Parathyroid adenoma (tissue), 2 donors: ENCODE measurements around the gene ARHGEF25.
A peak's percentile ranks its signal among the peaks of the same experiment; 100 is the strongest.

ENCODE experiments used
- H2AFZ ChIP-seq: fragments of 300-600 bp; sonication (generic); one replicate; pipeline ENCODE4 v1.7.0; 2017; ENCODE audit warnings: antibody characterized with exemption, mild to moderate bottlenecking
- H3K27ac ChIP-seq: fragments of 300-600 bp; sonication (generic); one replicate; pipeline ENCODE4 v1.7.0; 2017
- H3K27me3 ChIP-seq: fragments of 300-600 bp; sonication (generic); one replicate; pipeline ENCODE4 v1.7.0; 2017; ENCODE audit warnings: low read length; ENCODE audit not compliant: control insufficient read depth, insufficient read depth
- H3K36me3 ChIP-seq: fragments of 300-600 bp; sonication (generic); one replicate; pipeline ENCODE4 v1.7.0; 2017; ENCODE audit warnings: low read length; ENCODE audit not compliant: control insufficient read depth, insufficient read depth
- H3K4me1 ChIP-seq: fragments of 300-600 bp; sonication (generic); one replicate; pipeline ENCODE4 v1.7.0; 2017; ENCODE audit warnings: control low read depth
- H3K4me2 ChIP-seq: fragments of 300-600 bp; sonication (generic); one replicate; pipeline ENCODE4 v1.7.0; 2017; ENCODE audit warnings: low read length
- H3K4me3 ChIP-seq: fragments of 300-600 bp; sonication (generic); one replicate; pipeline ENCODE4 v1.7.0; 2017; ENCODE audit warnings: low read depth, low read length
- H3K79me2 ChIP-seq: fragments of 300-600 bp; sonication (generic); one replicate; pipeline ENCODE4 v1.7.0; 2017; ENCODE audit warnings: control low read depth
- H3K9ac ChIP-seq: fragments of 300-600 bp; sonication (generic); one replicate; pipeline ENCODE4 v1.7.0; 2017; ENCODE audit warnings: mild to moderate bottlenecking
- H3K9me3 ChIP-seq: fragments of 300-600 bp; sonication (generic); one replicate; pipeline ENCODE4 v1.7.0; 2017; ENCODE audit warnings: low read length; ENCODE audit not compliant: control insufficient read depth
- CTCF ChIP-seq: fragments of 300-600 bp; sonication (generic); IDR thresholded peaks from one replicate; pipeline ENCODE4 v1.7.0; 2017; ENCODE audit warnings: antibody characterized with exemption, mild to moderate bottlenecking
- donor health status: primary hyperparathyroidism.

Gene ARHGEF25

DNA sequence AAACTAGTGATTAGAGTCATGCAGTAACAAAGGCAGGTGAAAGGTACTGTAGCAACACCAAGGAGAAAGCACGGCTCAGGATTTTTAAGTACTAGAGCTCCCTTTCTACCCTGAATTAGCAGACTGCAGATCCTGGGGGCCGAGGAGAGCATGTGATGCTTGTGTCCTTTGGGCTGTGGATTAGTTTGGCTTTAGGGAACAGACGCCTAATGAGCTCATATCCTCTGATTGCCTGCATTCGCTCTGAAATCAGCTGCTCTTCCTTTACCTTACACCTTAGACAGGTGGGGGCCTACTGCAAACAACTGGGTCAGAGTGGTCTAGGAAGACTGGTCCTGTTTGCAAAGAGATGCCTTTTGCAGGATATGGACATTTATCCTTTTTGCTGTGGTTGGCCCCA is 18.0 kb upstream of the ARHGEF25 start:
- H3K79me2 ChIP-seq: no peaks in the 10 kb centered on the region
- no peak overlapping the region for H3K4me2 ChIP-seq
- no peaks in the 10 kb centered on the region for H3K4me1 ChIP-seq
- no peak overlapping the region for H2AFZ ChIP-seq
- no peak for TF ChIP-seq CTCF
- no peak overlapping the region for H3K27ac ChIP-seq
- no peaks in the 10 kb centered on the region for H3K36me3 ChIP-seq
- no peaks in the 10 kb centered on the region for H3K27me3 ChIP-seq
- H3K9ac ChIP-seq: no peak overlapping the region
- no peak overlapping the region for H3K4me3 ChIP-seq
- H3K9me3 ChIP-seq: no peaks in the 10 kb centered on the region

DNA sequence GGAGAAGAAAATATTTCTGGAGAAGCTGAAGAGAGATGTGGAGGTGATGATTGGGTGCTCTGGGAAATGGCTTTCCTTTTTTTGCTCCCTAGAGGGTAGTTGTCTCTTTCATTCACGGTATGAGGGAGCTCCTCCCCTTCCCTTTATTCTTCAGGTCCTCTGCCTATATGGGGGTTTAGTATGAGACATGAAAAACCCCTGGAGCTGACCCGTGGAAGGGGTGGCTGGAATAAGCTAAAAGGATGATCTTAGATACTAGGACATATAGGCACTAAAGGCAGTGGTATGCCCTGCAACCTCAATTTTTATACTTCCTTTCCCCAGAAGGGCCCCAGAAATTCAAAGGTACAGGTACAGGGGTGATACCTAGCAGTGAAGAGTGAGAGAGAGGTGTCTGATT is 10.8 kb upstream of the ARHGEF25 start:
- Histone ChIP-seq H3K27ac (no peak overlapping the region), H3K9me3 (no peaks in the 10 kb centered on the region), H3K79me2 (no peaks in the 10 kb centered on the region), H3K9ac (no peak overlapping the region), H2AFZ (no peak overlapping the region), H3K36me3 (no peaks in the 10 kb centered on the region), H3K4me2 (no peak overlapping the region), H3K4me1 (peaks cover 13% of the 10 kb centered on the region), H3K27me3 (no peaks in the 10 kb centered on the region), H3K4me3 (no peak overlapping the region)
- no peak for TF ChIP-seq CTCF

DNA sequence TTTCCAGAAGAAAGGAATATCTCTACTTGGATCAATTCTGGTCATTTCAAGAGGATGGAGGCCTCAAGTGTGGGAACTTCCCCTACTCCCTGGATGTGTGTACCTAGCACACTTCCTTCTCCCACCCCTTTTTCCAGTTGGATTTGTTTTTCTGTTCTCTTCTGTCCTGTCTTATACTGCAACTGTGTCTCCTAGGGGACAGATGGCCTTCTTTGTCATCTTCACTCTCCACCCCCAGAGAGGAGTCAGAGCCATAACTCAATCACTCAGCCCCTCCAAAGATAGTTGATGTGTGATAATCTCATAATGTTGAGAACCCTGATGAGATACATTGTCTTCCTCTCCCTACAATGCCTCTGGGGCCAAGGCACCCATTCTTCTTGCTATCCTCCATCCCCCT is 8.7 kb upstream of the ARHGEF25 start:
- Histone ChIP-seq H3K4me1 (peaks cover 13% of the 10 kb centered on the region), H3K36me3 (no peaks in the 10 kb centered on the region), H3K79me2 (no peaks in the 10 kb centered on the region), H3K27ac (no peak overlapping the region), H2AFZ (no peak overlapping the region), H3K27me3 (no peaks in the 10 kb centered on the region), H3K9me3 (no peaks in the 10 kb centered on the region), H3K4me2 (no peak overlapping the region), H3K4me3 (no peak overlapping the region), H3K9ac (no peak overlapping the region)
- TF ChIP-seq CTCF: no peak

GRCh38 chr12:57603324-57603723 is 7.9 kb upstream of the ARHGEF25 start:
- peak overlapping the region; percentile 87 for H3K4me3 ChIP-seq
- H3K4me2 ChIP-seq: peak overlapping the region; percentile 96
- no peaks in the 10 kb centered on the region for H3K36me3 ChIP-seq
- no peaks in the 10 kb centered on the region for H3K27me3 ChIP-seq
- H2AFZ ChIP-seq: peak overlapping the region; percentile 99
- peak overlapping the region; percentile 93 for H3K27ac ChIP-seq
- H3K79me2 ChIP-seq: no peaks in the 10 kb centered on the region
- TF ChIP-seq CTCF: no peak
- H3K9ac ChIP-seq: no peak overlapping the region
- no peaks in the 10 kb centered on the region for H3K9me3 ChIP-seq
- H3K4me1 ChIP-seq: peaks cover 13% of the 10 kb centered on the region

DNA sequence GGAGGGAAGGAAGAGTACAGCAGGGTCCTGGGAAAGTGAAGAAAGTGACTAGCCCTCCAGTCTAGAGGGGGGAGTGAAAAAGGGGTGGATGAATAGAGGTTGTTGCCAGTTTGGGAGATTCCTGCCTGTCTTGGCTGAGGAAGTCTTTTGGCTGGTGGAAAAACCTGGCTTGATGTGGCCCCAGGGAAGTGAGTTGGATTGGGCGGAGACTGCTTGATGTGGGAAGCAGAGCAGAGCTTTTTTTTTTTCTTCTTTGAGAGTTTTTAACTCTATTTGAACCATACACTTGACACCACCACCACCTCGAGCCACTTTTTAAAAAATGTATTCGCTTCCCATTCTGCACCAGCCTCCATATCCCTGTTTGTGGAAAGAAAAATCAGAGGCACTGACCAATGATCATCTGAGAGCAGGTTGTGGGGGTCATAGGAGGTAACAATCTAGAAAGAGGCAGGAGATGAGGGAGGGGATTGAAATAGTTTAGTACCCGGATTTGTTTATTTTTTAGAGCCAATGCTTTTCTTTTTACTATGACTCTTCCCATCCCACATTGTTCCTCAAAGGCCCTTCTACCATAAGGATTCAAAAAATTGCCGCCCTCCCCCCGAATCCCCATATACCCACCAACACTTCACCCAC is 7.3 kb upstream of the ARHGEF25 start:
- Histone ChIP-seq H3K4me2 (peak overlapping the region; percentile 96), H3K9me3 (no peaks in the 10 kb centered on the region), H3K36me3 (no peaks in the 10 kb centered on the region), H2AFZ (peak overlapping the region; percentile 99), H3K79me2 (no peaks in the 10 kb centered on the region), H3K27ac (peak overlapping the region; percentile 93), H3K4me1 (peaks cover 13% of the 10 kb centered on the region), H3K27me3 (no peaks in the 10 kb centered on the region), H3K9ac (peak overlapping the region; percentile 87), H3K4me3 (peak overlapping the region; percentile 87)
- no peak for TF ChIP-seq CTCF
